Stimulated activated CD4-positive, alpha-beta T cell treated with anti-CD3 and anti-CD28 coated beads, Interleukin-1b, Interleukin-23, amount 100 ng/mL, for 24 hours (primary cell): ENCODE results near the gene CAVIN1.
A peak's percentile ranks its signal among the peaks of the same experiment; 100 is the strongest.
"Not testable (repeated sequence)": the region's sequence is repeated elsewhere in the genome, so short reads cannot be mapped to it uniquely, and the experiment has no call there.

Experiments
- DNase-seq, 4 experiments: peaks; one replicate each; pipeline ENCODE4 v3.0.0-alpha.2; 2020; ENCODE audit warnings: low read depth in 4 of 4, low spot score in 1 of 4

Gene CAVIN1

GRCh38 chr17:42422958-42423712 is at the start of gene CAVIN1:
Gene CAVIN1, minus strand, starts transcription at chr17:42423256. Its CDS starts 159 bp downstream, at chr17:42423097.
- no peak for DNase-seq

GRCh38 chr17:42467889-42468288 is 44.8 kb upstream of the CAVIN1 start:
- DNase-seq: no peak

- DNase-seq: no peak
Observed at GRCh38 chr17:42463976-42464400, 40.9 kb upstream of the CAVIN1 start.

GRCh38 chr17:42460371-42460770 is 37.3 kb upstream of the CAVIN1 start:
- DNase-seq: no peak

- no peak for DNase-seq
Observed at GRCh38 chr17:42459801-42460281, 36.8 kb upstream of the CAVIN1 start.

GRCh38 chr17:42459256-42459800 is 36.3 kb upstream of the CAVIN1 start:
- DNase-seq: peak in 1 of 4 experiments; percentile 18

GRCh38 chr17:42458497-42459255 is 35.6 kb upstream of the CAVIN1 start, which contains the start of gene ATP6V0A1:
Gene ATP6V0A1, plus strand, starts transcription at chr17:42458878. Its CDS starts 2,017 bp downstream, at chr17:42460895.
- peak; percentile 80 to 92 (median 87) for DNase-seq

- DNase-seq: no peak
Observed at GRCh38 chr17:42457107-42457792, 34.2 kb upstream of the CAVIN1 start.

- no peak for DNase-seq
Observed at GRCh38 chr17:42456223-42457106, 33.4 kb upstream of the CAVIN1 start.

- not testable (repeated sequence) for DNase-seq
Observed at GRCh38 chr17:42454987-42455386, 31.9 kb upstream of the CAVIN1 start.

- no peak for DNase-seq
Observed at GRCh38 chr17:42453439-42453838, 30.4 kb upstream of the CAVIN1 start.

- not testable (repeated sequence) for DNase-seq
Observed at GRCh38 chr17:42451270-42451669, 28.2 kb upstream of the CAVIN1 start.

GRCh38 chr17:42449838-42450237 is 26.8 kb upstream of the CAVIN1 start:
- not testable (repeated sequence) for DNase-seq

GRCh38 chr17:42449176-42449575 is 26.1 kb upstream of the CAVIN1 start:
- DNase-seq: not testable (repeated sequence)

- DNase-seq: no peak
Observed at GRCh38 chr17:42442196-42442565, 19.1 kb upstream of the CAVIN1 start.

GRCh38 chr17:42441371-42442195 is 18.5 kb upstream of the CAVIN1 start:
- no peak for DNase-seq

- DNase-seq: peak in 1 of 4 experiments; percentile 23
Observed at GRCh38 chr17:42438600-42439567, 15.8 kb upstream of the CAVIN1 start.

GRCh38 chr17:42436391-42436790 is 13.3 kb upstream of the CAVIN1 start:
- DNase-seq: no peak
